Small intestine (tissue), 7 donors: Measurements from ENCODE around the gene COL4A2. TPM values are rescaled to one million over a fixed set of nuclear protein-coding genes. Genes with fewer than 3 reads are reported as not detected.

ENCODE experiments used
- DNase-seq, 2 donors: peaks; one replicate each; pipeline versions ENCODE4 v3.0.0 to v3.0.0-alpha.2; 2013
- FAIRE-seq: peaks from 2 replicates; lab custom pipeline; 2012; peaks lifted over from hg19 to GRCh38; lab: Jason Lieb, UNC
- H3K27ac ChIP-seq, 3 donors: one replicate each; pipeline ENCODE4 v1.5.1; 2013; ENCODE audit warnings: low read length in 2 of 3, mild to moderate bottlenecking in 2 of 3, control low read depth in 1 of 3, inconsistent platforms in 1 of 3, low read depth in 1 of 3, moderate library complexity in 1 of 3
- H3K27me3 ChIP-seq, 3 donors: one replicate each; pipeline ENCODE4 v1.6.1; 2013; ENCODE audit warnings: low read length in 3 of 3, inconsistent platforms in 1 of 3; ENCODE audit not compliant: control insufficient read depth in 3 of 3, insufficient read depth in 3 of 3
- H3K36me3 ChIP-seq, 3 donors: one replicate each; pipeline ENCODE4 v1.6.1; 2013; ENCODE audit warnings: low read length in 3 of 3, inconsistent platforms in 1 of 3, low read depth in 1 of 3, mild to moderate bottlenecking in 1 of 3, moderate library complexity in 1 of 3; ENCODE audit not compliant: control insufficient read depth in 3 of 3, insufficient read depth in 2 of 3
- H3K4me1 ChIP-seq, 3 donors: one replicate each; pipeline ENCODE4 v1.6.1; 2013; ENCODE audit warnings: low read length in 2 of 3, inconsistent platforms in 1 of 3, low read depth in 1 of 3, mild to moderate bottlenecking in 1 of 3, moderate library complexity in 1 of 3; ENCODE audit not compliant: control insufficient read depth in 3 of 3, insufficient read depth in 2 of 3
- H3K4me3 ChIP-seq, 3 donors: one replicate each; pipeline ENCODE4 v1.5.1; 2013; ENCODE audit warnings: low read length in 3 of 3, control low read depth in 1 of 3, inconsistent platforms in 1 of 3, low read depth in 1 of 3, mild to moderate bottlenecking in 1 of 3, moderate library complexity in 1 of 3
- H3K9me3 ChIP-seq, 2 donors: one replicate each; pipeline ENCODE4 v1.6.1; 2013; ENCODE audit warnings: low read depth in 1 of 2, low read length in 1 of 2; ENCODE audit not compliant: control insufficient read depth in 2 of 2, insufficient read depth in 1 of 2
- WGBS, 3 donors: extraction: QIAGEN DNeasy Blood & Tissue Kit; methylation state at CpG; one replicate each; pipeline ENCODE4 v1.1.7; 2013; 5-methylcytosine and 5-hydroxymethylcytosine counted together
- polyA plus RNA-seq, 4 donors: library from polyadenylated mRNA; stranded (reverse) in 3 of 4; unstranded in 1 of 4; fragments of 200-250 nt in 3 of 4; fragments of 120-200 nt in 1 of 4; gene quantifications; one replicate each; pipeline versions ENCODE4 v1.2.1 to v1.2.3, GENCODE V29; 2013
- donor health status: healthy with polysubstance abuse.
- donor health status: control.
- donor health status: control.
- donor health status: Bipolar disorder and iron deficiency.
- donor health status: healthy.

The COL4A2 gene
- polyA plus RNA-seq, 4 donors: 42.3 to 120 (median 64.6) TPM

GRCh38 chr13:110469597-110469996 lies 162.5 kb downstream of the COL4A2 start:
- H3K27ac ChIP-seq: no peak overlapping the region
- 64 to 81% (median 78%) methylated on average over 4 to 5 of the region's 5 CpGs for WGBS, 3 donors
- H3K4me1 ChIP-seq: no peaks in the 10 kb centered on the region
- H3K9me3 ChIP-seq: no peaks in the 10 kb centered on the region
- H3K27me3 ChIP-seq: no peaks in the 10 kb centered on the region
- no peak overlapping the region for H3K4me3 ChIP-seq
- no peak for FAIRE-seq
- no peak for DNase-seq
- H3K36me3 ChIP-seq: peaks cover 0 to 75% (median 0%) of the 10 kb centered on the region in 3 donors

- WGBS, 3 donors: 74 to 91% (median 80%) methylated on average over 14 of the region's 14 CpGs
- Histone ChIP-seq H3K4me1 (no peaks in the 10 kb centered on the region), H3K27ac (no peak overlapping the region), H3K9me3 (no peaks in the 10 kb centered on the region), H3K27me3 (no peaks in the 10 kb centered on the region), H3K4me3 (no peak overlapping the region), H3K36me3 (peaks cover 0 to 74% (median 0%) of the 10 kb centered on the region in 3 donors)
- no peak for FAIRE-seq
- no peak for DNase-seq
Observed at GRCh38 chr13:110470272-110471009, 163.4 kb downstream of the COL4A2 start.

- no peak for FAIRE-seq
- 72 to 85% (median 82%) methylated on average over 14 of the region's 14 CpGs for WGBS, 3 donors
- Histone ChIP-seq H3K27ac (peak overlapping the region in 1 of 3 donors; percentile 47), H3K27me3 (no peaks in the 10 kb centered on the region), H3K4me1 (no peaks in the 10 kb centered on the region), H3K4me3 (no peak overlapping the region), H3K36me3 (peaks cover 0 to 74% (median 0%) of the 10 kb centered on the region in 3 donors), H3K9me3 (no peaks in the 10 kb centered on the region)
- no peak for DNase-seq
Observed at GRCh38 chr13:110471156-110471832, 164.2 kb downstream of the COL4A2 start.

- Histone ChIP-seq H3K4me1 (no peaks in the 10 kb centered on the region), H3K27ac (peak overlapping the region in 1 of 3 donors; percentile 47), H3K4me3 (no peak overlapping the region), H3K36me3 (peaks cover 0 to 75% (median 0%) of the 10 kb centered on the region in 3 donors), H3K9me3 (no peaks in the 10 kb centered on the region), H3K27me3 (no peaks in the 10 kb centered on the region)
- 53 to 77% (median 62%) methylated on average over 6 of the region's 7 CpGs for WGBS, 3 donors
- no peak for FAIRE-seq
- DNase-seq: no peak
Observed at GRCh38 chr13:110471833-110472162, 164.7 kb downstream of the COL4A2 start.

GRCh38 chr13:110472904-110473563 lies 165.9 kb downstream of the COL4A2 start:
- Histone ChIP-seq H3K9me3 (no peaks in the 10 kb centered on the region), H3K27ac (no peak overlapping the region), H3K36me3 (peaks cover 0 to 70% (median 0%) of the 10 kb centered on the region in 3 donors), H3K4me1 (no peaks in the 10 kb centered on the region), H3K4me3 (no peak overlapping the region), H3K27me3 (no peaks in the 10 kb centered on the region)
- no peak for FAIRE-seq
- DNase-seq: no peak
- WGBS, 3 donors: 86 to 94% (median 91%) methylated on average over 14 of the region's 14 CpGs

GRCh38 chr13:110474713-110475112 lies 167.6 kb downstream of the COL4A2 start:
- 90 to 95% (median 94%) methylated on average over 21 of the region's 21 CpGs for WGBS, 3 donors
- Histone ChIP-seq H3K4me3 (no peak overlapping the region), H3K4me1 (no peaks in the 10 kb centered on the region), H3K27me3 (no peaks in the 10 kb centered on the region), H3K9me3 (no peaks in the 10 kb centered on the region), H3K27ac (no peak overlapping the region), H3K36me3 (peaks cover 0 to 70% (median 0%) of the 10 kb centered on the region in 3 donors)
- DNase-seq (no peak), FAIRE-seq (no peak)

- H3K27ac ChIP-seq: no peak overlapping the region
- FAIRE-seq (no peak), DNase-seq (no peak)
- H3K4me1 ChIP-seq: no peaks in the 10 kb centered on the region
- 65 to 77% (median 72%) methylated on average over 9 of the region's 9 CpGs for WGBS, 3 donors
- no peaks in the 10 kb centered on the region for H3K9me3 ChIP-seq
- H3K4me3 ChIP-seq: no peak overlapping the region
- peaks cover 0 to 72% (median 0%) of the 10 kb centered on the region in 3 donors for H3K36me3 ChIP-seq
- no peaks in the 10 kb centered on the region for H3K27me3 ChIP-seq
Observed at GRCh38 chr13:110475117-110475516, 168.0 kb downstream of the COL4A2 start.

GRCh38 chr13:110475550-110476219 lies 168.6 kb downstream of the COL4A2 start:
- H3K4me3 ChIP-seq: no peak overlapping the region
- no peak for DNase-seq
- H3K27ac ChIP-seq: no peak overlapping the region
- FAIRE-seq: no peak
- WGBS, 3 donors: 88 to 94% (median 90%) methylated on average over 18 of the region's 18 CpGs
- H3K27me3 ChIP-seq: no peaks in the 10 kb centered on the region
- H3K4me1 ChIP-seq: no peaks in the 10 kb centered on the region
- no peaks in the 10 kb centered on the region for H3K9me3 ChIP-seq
- peaks cover 0 to 74% (median 0%) of the 10 kb centered on the region in 3 donors for H3K36me3 ChIP-seq
